Neuronal stem cell (in vitro differentiated cells): ENCODE measurements around the gene CBY3.
"Not testable (repeated sequence)": the region's sequence is repeated elsewhere in the genome, so short reads cannot be mapped to it uniquely, and the experiment has no call there.

Source experiments
- DNase-seq: peaks from one replicate; pipeline ENCODE4 v3.0.0-alpha.2; 2013; ENCODE audit warnings: low spot score
- H2AFZ ChIP-seq: one replicate; pipeline ENCODE4 v1.6.1; 2013; ENCODE audit warnings: mild to moderate bottlenecking, low read length, inconsistent platforms
- H2AK5ac ChIP-seq: 2 replicates; pipeline ENCODE4 v1.6.1; 2013; ENCODE audit warnings: low read depth, mild to moderate bottlenecking, inconsistent platforms, low read length, moderate library complexity, mixed read lengths
- H2BK120ac ChIP-seq: 2 replicates; pipeline ENCODE4 v1.6.1; 2013; ENCODE audit warnings: low read depth, mild to moderate bottlenecking, inconsistent platforms, low read length, moderate library complexity, mixed read lengths
- H2BK12ac ChIP-seq: one replicate; pipeline ENCODE4 v1.6.1; 2013; ENCODE audit warnings: low read length, inconsistent platforms
- H2BK15ac ChIP-seq: 2 replicates; pipeline ENCODE4 v1.6.1; 2013; ENCODE audit warnings: mild to moderate bottlenecking, low read length, inconsistent platforms, mixed read lengths
- H2BK5ac ChIP-seq: one replicate; pipeline ENCODE4 v1.6.1; 2013; ENCODE audit warnings: inconsistent platforms, mild to moderate bottlenecking, low read length, moderate library complexity
- H3K14ac ChIP-seq: one replicate; pipeline ENCODE4 v1.6.1; 2013; ENCODE audit warnings: low read length, inconsistent platforms
- H3K18ac ChIP-seq: 2 replicates; pipeline ENCODE4 v1.6.1; 2013; ENCODE audit warnings: low read length, inconsistent platforms
- H3K23ac ChIP-seq: 2 replicates; pipeline ENCODE4 v1.6.1; 2013; ENCODE audit warnings: low read depth, mild to moderate bottlenecking, mixed read lengths, low read length, inconsistent platforms; ENCODE audit not compliant: poor library complexity
- H3K27ac ChIP-seq: replicated peaks from 3 replicates; pipeline ENCODE4 v1.5.1; 2013; ENCODE audit warnings: low read length, inconsistent platforms
- H3K27me3 ChIP-seq, 3 experiments: 2 replicates each; pipeline ENCODE4 v1.6.1; 2013; ENCODE audit warnings: low read length in 3 of 3, mild to moderate bottlenecking in 2 of 3, inconsistent platforms in 1 of 3, low read depth in 1 of 3, mixed read lengths in 1 of 3, moderate library complexity in 1 of 3; ENCODE audit not compliant: control insufficient read depth in 3 of 3, insufficient read depth in 3 of 3
- H3K36me3 ChIP-seq, 2 donors: replicated peaks in 1 of 2; 2 replicates each; pipeline ENCODE4 v1.6.1; 2013; ENCODE audit warnings: low read length in 2 of 2; ENCODE audit not compliant: control insufficient read depth in 2 of 2, insufficient read depth in 2 of 2
- H3K4ac ChIP-seq: 2 replicates; pipeline ENCODE4 v1.6.1; 2013; ENCODE audit warnings: inconsistent platforms, mild to moderate bottlenecking, low read length, moderate library complexity
- H3K4me1 ChIP-seq, 2 donors: 1 replicate in 1 of 2; 2 replicates in 1 of 2; pipeline ENCODE4 v1.6.1; 2013; ENCODE audit warnings: low read length in 2 of 2, low read depth in 1 of 2; ENCODE audit not compliant: control insufficient read depth in 2 of 2, insufficient read depth in 1 of 2
- H3K4me2 ChIP-seq: one replicate; pipeline ENCODE4 v1.6.1; 2013; ENCODE audit warnings: mild to moderate bottlenecking, low read length, inconsistent platforms; ENCODE audit not compliant: insufficient read depth, poor library complexity, severe bottlenecking
- H3K4me3 ChIP-seq, 2 donors: 2 replicates each; pipeline ENCODE4 v1.5.1; 2013; ENCODE audit warnings: low read length in 2 of 2, mild to moderate bottlenecking in 2 of 2, inconsistent platforms in 1 of 2, moderate library complexity in 1 of 2
- H3K79me1 ChIP-seq: one replicate; pipeline ENCODE4 v1.6.1; 2013; ENCODE audit warnings: low read depth, mild to moderate bottlenecking, inconsistent platforms, low read length, moderate library complexity
- H3K9ac ChIP-seq: one replicate; pipeline ENCODE4 v1.6.1; 2013; ENCODE audit warnings: mild to moderate bottlenecking, low read depth, low read length, inconsistent platforms; ENCODE audit not compliant: poor library complexity
- H3K9me3 ChIP-seq, 2 donors: replicated peaks in 1 of 2; 2 replicates each; pipeline versions ENCODE3 to v1.6.1; 2013; ENCODE audit warnings: low read length in 2 of 2, mild to moderate bottlenecking in 2 of 2, inconsistent platforms in 1 of 2, low read depth in 1 of 2, mixed read lengths in 1 of 2, moderate library complexity in 1 of 2; ENCODE audit not compliant: control insufficient read depth in 2 of 2, insufficient read depth in 1 of 2
- H4K8ac ChIP-seq: one replicate; pipeline ENCODE4 v1.6.1; 2013; ENCODE audit warnings: low read depth, mild to moderate bottlenecking, inconsistent platforms, low read length, moderate library complexity
- H4K91ac ChIP-seq: one replicate; pipeline ENCODE4 v1.6.1; 2013; ENCODE audit warnings: low read length, low read depth, mild to moderate bottlenecking, inconsistent platforms; ENCODE audit not compliant: poor library complexity
- WGBS, 2 donors: extraction: QIAGEN DNeasy Blood & Tissue Kit; methylation state at CpG; one replicate each; pipeline ENCODE4 v1.1.7; 2013; ENCODE audit warnings: missing lambda C conversion rate in 2 of 2, mixed read lengths in 1 of 2; ENCODE audit not compliant: insufficient read length in 2 of 2, insufficient replicate concordance in 1 of 2; ENCODE audit errors: extremely low coverage in 2 of 2; 5-methylcytosine and 5-hydroxymethylcytosine counted together

The CBY3 gene

GRCh38 chr5:179641745-179642144 lies 39.1 kb downstream of the CBY3 start:
- not testable (repeated sequence) for DNase-seq, H3K4me3 ChIP-seq, H4K91ac ChIP-seq, H2BK12ac ChIP-seq, H3K18ac ChIP-seq, H3K27ac ChIP-seq, H2AK5ac ChIP-seq, H2BK15ac ChIP-seq, H3K14ac ChIP-seq, H3K4me1 ChIP-seq, H3K23ac ChIP-seq, H3K9me3 ChIP-seq, H3K9ac ChIP-seq, H3K79me1 ChIP-seq, H4K8ac ChIP-seq, H3K36me3 ChIP-seq, H3K4ac ChIP-seq, H2BK120ac ChIP-seq, H2AFZ ChIP-seq, H3K27me3 ChIP-seq, H3K4me2 ChIP-seq, H2BK5ac ChIP-seq
- no CpG with 5 or more reads among the region's 4 CpGs for WGBS, 2 donors

- H3K9me3 ChIP-seq, H3K27me3 ChIP-seq, H3K4me3 ChIP-seq, H3K4ac ChIP-seq, H3K4me1 ChIP-seq, H3K79me1 ChIP-seq, H2BK15ac ChIP-seq, H2AFZ ChIP-seq, H2AK5ac ChIP-seq, H4K91ac ChIP-seq, H3K4me2 ChIP-seq, H2BK120ac ChIP-seq, DNase-seq, H2BK5ac ChIP-seq, H3K14ac ChIP-seq, H2BK12ac ChIP-seq, H3K18ac ChIP-seq, H4K8ac ChIP-seq, H3K9ac ChIP-seq, H3K36me3 ChIP-seq, H3K27ac ChIP-seq, H3K23ac ChIP-seq: not testable (repeated sequence)
- WGBS, 2 donors, result no CpG with 5 or more reads among the region's 11 CpGs
Observed at GRCh38 chr5:179639296-179639695, 41.5 kb downstream of the CBY3 start.

GRCh38 chr5:179634370-179635172 lies 46.3 kb downstream of the CBY3 start:
- H3K9me3 ChIP-seq, H3K9ac ChIP-seq, H3K4me3 ChIP-seq, H4K8ac ChIP-seq, H3K27me3 ChIP-seq, H3K27ac ChIP-seq, H2BK15ac ChIP-seq, H4K91ac ChIP-seq, H3K4ac ChIP-seq, H2BK12ac ChIP-seq, H3K18ac ChIP-seq, H3K14ac ChIP-seq, H3K79me1 ChIP-seq, H2AK5ac ChIP-seq, H3K23ac ChIP-seq, H3K36me3 ChIP-seq, H2BK5ac ChIP-seq, H2BK120ac ChIP-seq, H3K4me1 ChIP-seq, DNase-seq: not testable (repeated sequence)
- no CpG with 5 or more reads among the region's 49 CpGs for WGBS, 2 donors
- Histone ChIP-seq H2AFZ (peak overlapping the region; percentile 64), H3K4me2 (peak overlapping the region; percentile 18)

- H3K27ac ChIP-seq, H3K9ac ChIP-seq, H3K23ac ChIP-seq, H3K18ac ChIP-seq, H3K9me3 ChIP-seq, H3K4me1 ChIP-seq, H3K4ac ChIP-seq, H2AFZ ChIP-seq, H3K4me2 ChIP-seq, H2BK120ac ChIP-seq, H2AK5ac ChIP-seq, H3K4me3 ChIP-seq, H3K36me3 ChIP-seq, H2BK12ac ChIP-seq, H4K91ac ChIP-seq, H4K8ac ChIP-seq, DNase-seq, H3K27me3 ChIP-seq, H2BK15ac ChIP-seq, H3K79me1 ChIP-seq, H2BK5ac ChIP-seq, H3K14ac ChIP-seq: not testable (repeated sequence)
- no CpG with 5 or more reads among the region's 38 CpGs for WGBS, 2 donors
Observed at GRCh38 chr5:179633501-179634369, 47.1 kb downstream of the CBY3 start.
